Brain pericyte (primary cell): ENCODE results near the gene SERPINA4.

Experiments used
- DNase-seq: peaks from one replicate; pipeline ENCODE4 v3.0.0-alpha.2; 2012; ENCODE audit warnings: low read depth, low spot score

SERPINA4 gene, protein sequence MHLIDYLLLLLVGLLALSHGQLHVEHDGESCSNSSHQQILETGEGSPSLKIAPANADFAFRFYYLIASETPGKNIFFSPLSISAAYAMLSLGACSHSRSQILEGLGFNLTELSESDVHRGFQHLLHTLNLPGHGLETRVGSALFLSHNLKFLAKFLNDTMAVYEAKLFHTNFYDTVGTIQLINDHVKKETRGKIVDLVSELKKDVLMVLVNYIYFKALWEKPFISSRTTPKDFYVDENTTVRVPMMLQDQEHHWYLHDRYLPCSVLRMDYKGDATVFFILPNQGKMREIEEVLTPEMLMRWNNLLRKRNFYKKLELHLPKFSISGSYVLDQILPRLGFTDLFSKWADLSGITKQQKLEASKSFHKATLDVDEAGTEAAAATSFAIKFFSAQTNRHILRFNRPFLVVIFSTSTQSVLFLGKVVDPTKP

DNA sequence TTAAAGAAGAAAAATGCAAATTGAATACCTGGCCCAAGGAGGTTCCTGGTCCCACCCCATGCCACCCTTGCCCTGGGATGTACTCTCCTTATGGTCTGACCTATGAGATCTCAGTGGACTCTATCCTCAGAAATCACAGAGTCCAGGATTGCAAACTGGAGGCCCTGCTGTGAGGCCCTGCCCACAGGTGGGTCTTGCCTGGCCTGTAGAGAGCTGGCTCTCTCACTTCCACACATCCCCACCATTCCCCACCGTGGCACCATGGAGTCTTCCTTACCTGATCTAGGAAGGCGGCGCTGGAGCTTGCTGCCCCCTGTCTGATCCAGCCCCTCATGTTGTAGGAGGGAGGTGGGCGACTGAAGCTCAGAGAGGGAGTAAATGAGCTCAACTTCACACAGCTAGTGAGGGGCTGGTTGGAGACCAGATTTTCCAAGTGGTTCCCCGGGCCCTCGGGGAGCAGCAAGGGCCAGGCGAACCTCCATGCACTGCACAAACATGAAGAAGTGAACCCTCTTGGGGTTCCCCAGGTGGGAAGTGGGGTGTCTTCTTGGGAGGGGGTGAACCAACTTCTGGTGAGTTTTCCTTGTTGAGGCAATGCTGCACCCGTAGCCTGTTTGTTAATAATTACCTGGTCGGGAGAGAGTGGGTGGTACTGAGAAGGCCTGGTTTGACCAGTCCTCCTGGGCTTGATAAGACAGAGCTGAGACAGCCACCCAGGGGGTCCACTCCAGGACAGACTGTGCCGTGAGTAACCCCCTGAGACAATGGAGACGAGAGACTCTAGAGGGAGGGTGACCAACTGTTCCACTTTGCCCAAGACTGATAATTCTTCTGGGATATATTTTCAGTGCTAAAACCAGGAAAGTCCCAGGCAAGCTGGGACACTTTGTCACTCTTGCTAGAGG is at the start of gene SERPINA4:
TSS of gene SERPINA4 (plus strand) at position 692 of the 905 bp plus-strand sequence. CDS start 2,041 bp downstream, outside the sequence.
- no peak for DNase-seq

DNA sequence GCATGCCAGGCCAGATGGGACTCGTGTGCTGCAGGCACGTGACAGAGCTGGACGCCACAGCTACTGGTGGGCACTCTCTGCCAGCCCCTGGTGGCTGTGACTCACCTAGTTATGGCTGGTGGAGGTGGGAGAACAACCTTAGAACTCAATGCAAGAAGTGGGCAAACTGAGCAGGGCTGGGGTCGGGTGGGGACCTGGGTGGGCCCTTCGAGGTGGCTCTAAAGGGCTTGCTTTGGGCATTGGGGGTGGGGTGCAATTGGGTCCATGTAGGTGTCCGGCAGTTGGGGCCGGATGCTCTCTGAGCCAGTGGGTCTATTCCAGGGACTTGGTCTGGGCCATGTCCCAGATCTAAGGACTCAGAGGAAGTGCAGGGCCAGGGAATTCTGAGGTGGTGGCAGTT is 46.9 kb upstream of the SERPINA4 start:
- DNase-seq: no peak

DNA sequence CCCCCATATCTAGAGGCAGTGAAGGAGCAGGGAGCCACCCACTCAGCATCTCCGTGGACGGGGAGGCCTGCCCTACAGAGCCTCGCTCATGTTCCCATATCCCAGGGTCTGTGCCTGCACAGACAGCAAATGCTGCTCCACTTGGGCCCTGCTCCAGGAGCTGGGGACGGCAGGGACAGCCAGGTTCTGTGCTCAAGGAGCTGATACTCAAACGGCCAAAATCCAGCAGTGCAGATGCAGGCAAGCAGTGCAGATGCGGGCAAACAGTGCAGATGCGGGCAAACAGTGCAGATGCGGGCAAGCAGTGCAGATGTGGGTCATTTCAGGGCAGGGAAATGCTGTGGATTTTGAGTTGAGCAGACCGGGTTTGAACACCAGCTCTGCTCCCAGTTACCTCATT is 45.8 kb upstream of the SERPINA4 start:
- no peak for DNase-seq

DNA sequence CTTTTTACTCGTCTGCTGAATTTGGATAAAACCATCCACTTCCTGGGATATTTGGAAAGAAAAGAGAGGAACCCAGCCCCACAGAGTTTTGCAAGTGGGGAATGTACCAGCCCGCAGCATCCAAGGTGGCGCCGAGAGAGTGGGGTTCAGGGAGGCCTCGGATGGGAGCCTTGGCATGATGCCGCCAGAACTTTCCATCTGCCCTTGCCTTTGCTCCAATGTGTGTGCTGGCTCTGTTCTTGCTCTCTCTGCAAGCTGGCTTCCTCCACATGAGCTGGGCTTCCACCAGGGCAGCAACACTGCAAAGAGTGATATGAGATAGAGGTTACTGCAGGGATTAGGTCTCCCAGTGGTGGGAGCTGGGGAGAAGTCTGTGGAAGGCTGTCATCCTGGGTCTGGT is 45.4 kb upstream of the SERPINA4 start:
- DNase-seq: no peak

DNA sequence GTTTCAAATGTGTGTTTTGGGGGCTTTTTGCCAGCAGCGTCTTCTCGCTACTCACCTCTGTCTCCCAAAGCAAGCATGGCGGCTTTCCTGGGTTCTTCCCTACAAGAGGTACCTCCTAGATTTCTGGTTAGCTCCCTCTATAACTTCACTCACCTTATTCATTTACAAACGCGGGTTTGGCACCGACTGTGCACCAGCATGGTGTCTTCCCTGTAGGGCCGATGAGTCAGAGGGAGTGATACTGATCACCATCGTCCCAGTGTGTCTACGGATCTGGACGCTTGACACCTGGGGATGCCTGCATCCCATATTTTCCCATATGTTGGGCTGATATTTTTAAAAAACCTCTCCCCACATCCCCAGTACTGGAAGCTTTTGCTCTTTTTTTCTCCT is 44.0 kb upstream of the SERPINA4 start:
- no peak for DNase-seq

DNA sequence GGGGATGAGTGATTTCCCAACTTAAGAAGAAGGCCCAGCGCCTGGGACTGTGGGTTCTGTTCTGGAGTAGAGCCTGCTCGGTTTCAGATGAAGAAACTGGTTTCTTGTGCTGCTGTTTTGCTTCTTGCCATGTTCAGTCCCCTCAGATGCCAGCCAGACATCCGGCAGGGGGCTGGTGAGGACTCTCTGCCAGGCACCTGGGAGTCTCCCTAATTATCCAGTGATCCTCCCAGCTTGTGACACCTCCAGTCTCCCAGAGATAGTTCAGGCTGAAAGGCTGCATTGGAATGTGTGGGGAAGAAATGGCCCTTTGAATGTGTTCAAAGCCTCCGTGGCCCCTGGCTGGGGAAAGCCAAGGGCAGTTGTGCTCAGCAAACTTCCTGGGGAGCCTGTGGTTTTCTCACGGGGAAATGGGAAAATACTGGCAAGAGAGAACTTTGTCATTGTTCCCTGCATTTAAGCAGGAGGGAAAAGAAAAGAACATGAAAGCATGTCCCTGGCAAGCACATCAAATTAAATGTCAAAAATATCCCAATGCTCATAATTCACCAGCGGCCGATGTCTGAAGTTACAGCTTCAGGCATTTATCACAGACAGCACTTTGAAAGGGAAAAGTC is 43.5 kb upstream of the SERPINA4 start:
- DNase-seq: no peak

DNA sequence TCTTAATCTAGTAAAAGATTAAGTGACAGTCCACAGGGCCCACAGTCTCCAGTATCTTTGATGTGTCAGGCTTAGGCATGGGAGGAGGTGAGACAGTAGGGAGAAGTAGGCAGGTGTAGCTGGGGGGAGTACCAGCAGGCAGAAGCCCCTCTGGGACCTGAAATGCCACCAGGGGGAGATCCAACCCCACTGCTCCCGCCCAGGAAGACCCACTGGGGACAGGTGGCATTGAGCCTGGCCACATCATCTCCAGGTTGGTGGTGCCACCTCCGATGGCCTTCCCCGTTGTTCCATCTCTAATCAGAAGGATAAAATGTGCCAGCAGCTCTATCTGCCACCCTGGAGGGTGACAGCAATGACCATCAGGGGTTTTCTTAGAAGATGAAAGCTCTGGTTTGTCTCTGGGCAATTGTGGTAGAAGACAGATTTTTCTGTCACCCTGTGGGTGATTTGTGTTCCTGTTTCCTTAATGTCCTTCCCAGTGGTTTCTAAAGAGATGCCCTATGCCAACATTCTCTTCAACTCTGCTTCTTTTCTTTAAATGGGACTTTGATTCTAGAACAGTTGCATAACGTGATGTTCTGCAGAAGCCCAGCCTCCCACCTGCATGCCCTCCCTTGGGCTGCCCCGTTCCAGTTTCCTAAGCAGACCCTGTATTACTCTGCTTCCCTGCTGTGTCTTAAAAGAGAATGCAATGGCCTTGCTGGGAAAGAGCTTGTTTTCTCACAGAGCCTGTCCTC is 39.7 kb upstream of the SERPINA4 start:
- no peak for DNase-seq

DNA sequence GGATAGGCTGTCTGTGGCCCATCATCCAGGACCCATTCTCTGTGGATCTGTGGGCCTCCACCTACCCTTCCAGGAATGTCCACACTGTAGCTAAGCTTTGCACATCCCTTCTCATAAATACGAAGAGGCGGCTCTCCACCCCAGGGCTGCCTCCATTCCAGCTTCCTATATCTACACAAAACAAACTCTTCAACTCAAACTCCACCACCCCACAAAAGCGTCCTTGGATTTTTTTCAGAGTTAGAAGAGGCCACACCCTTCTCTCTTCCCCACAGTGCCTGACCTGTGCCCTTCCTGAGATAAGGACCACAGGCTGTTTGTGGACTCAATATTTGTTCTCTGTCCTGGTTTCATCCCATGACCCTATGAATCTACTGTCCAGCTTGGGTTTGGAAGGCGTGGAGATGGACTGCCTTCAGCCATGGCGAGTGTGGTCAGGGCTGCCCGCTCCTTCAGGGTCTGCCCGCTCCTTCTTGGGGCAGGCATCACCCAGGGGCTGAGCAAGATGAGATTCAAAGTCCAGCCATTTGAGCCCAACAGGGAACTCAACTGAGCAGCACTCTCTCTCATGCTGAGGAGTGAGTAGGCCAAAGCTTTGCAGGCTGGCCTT is 39.0 kb upstream of the SERPINA4 start:
- DNase-seq: no peak

DNA sequence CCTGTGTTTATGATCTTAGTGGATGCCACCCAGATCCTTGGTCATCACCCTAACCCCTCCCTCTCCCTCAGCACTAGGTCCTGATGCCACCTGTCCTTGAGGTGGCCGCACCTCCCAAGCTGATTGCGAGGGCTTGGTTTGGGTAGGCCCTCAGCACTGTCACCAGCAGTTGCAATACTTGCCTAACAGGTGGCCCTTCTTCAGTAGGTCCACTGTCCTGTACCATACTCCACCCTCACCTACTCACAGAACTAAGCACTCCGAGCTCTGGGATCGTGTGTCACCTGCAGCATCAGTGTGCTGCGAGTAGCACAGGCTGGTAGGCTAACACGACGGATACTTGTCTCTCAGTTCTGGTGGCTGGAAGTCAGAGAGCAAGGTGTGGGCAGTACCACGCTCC is 38.0 kb upstream of the SERPINA4 start:
- DNase-seq: no peak

DNA sequence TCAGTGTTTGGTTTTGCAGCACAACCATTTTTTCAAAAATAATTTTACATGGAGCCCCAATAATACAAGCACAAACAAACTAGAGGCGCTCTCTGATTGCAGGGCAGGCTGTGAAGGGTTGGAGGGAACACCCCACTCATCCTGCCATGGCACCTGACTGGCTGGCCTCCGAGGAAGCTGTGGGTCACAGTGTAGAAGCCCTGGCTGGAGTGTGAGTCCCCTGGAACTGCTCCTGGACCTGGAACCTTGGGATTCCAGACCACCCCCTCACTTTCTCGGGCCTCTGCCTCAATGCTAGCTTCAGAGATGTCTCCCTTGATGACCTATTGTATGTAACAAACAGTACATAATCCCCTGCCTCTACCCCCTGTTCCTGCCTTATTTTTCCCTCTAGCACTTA is 37.1 kb upstream of the SERPINA4 start:
- DNase-seq: no peak

DNA sequence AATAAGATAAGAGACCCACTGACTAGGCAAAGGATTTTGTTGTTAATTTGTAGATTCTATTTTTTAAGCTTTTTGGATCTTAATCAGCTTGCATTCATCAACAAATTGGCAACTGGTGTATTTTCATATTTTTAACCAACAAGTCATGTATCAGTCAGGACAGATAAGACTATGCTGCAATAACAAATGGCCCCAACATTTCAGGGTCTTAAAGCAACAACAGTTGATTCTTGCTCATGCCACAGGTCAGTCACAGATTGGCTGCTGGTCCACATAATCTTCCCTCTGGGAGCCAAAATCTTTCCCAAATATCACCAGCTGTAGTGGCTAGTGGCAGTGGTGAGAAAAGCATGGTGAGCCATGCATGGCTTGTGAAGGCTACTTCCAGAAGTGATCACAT is 30.1 kb upstream of the SERPINA4 start:
- no peak for DNase-seq

DNA sequence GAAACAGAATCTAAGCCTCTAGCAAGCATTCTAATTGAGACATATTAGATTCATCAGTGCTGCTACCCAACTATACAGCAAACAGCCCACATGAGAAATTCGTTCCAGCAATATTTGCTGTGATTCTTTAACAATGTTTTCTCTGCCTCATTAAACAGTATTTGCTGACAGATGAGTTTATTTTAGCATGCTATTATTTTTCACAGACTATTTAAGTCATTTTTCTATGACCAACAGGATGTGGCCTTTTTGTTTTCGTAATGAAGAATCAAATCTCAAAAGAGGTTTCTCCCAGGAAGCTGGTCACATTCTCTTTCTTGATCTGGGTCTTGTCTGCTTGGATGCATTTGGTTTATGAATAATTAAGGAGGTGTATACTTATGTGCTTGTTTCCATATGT is 28.8 kb upstream of the SERPINA4 start:
- DNase-seq: no peak

DNA sequence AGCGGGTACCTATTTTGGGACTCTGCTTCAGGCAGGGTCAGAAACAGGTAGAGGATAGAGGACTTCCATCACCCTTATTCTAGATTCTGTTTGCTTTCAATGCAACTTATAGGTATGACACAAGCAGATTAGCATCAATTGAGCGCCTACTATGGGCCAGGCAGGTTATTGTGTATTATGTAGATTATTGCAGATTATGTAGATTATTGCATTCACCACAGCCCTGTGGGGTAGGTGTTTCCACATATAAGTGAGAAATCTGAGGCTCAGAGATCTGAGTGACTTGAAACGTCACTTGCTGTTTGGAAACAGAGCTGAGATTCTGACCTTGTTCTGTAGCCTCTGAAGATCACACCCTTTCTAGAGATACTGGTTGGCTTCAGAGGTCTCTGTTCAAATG is 25.7 kb upstream of the SERPINA4 start:
- DNase-seq: no peak

DNA sequence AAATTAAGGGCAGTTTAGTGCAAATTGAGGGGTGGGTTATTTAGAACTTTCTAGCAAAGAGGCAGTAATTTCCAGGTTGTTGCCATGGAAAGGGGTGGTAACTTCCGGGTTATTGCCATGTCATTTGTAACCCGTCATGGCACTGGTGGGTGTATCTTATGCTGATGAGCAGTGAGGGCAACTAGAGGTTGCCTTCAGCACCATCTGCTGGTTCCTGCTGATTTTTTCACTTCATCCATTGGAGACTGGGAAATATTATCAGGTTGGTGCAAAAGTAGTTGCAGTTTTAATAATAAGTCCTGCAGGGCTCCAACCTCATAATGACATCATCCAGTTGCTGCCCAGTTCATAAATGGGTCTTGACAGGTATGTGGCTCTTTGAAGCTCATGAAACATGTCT is 24.4 kb upstream of the SERPINA4 start:
- DNase-seq: no peak

DNA sequence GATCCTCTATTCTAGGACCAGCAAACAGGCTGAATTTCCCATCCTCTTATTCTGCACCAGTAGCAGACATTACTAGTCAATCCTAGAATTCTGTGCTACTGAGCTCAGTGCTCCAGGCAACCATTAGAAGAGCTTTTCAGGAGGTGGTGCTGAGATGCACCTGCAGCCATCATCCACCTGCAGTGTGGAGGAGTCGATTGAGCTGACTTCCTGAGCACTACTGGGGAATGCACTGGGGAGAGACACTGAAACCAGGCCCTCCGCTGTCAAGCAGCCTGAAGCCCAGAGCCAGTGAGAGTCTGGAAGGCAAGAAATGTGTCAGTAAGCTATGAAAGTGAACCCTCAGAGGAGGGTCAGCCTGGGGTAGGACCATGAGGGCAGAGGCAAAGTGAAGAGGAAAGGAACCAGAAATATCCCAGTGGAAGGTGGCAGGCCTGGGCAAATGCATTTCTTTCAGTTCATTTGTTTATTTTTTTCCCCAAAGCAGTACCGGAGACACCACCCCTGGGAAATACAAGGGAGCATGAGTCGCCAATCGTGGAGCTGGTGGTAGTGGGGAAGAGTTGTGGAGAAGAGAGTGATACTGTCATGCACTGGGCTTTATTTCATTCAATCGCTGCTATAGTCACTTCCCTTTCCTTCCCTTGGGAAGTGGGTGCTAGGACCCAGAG is 23.0 kb upstream of the SERPINA4 start:
- DNase-seq: no peak

DNA sequence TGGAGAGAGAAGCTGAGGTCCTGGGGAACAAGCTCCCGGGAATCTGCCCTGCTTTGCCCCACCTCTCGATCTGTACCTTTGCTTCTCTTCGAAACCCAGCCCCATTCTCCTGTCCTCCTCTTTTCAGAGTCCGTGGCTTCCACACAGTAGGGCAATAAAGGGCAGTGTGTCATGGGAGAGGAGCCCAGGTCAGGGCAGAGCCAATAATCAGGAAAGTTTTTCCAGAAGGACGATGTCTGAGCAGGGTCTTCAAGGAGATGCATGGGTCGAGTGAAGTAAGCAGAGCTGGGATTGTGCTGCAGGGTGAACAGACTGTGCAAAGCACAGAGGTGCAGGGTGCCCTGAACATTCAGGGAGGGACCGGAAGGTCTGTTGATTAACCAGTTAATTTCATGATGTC is 22.1 kb upstream of the SERPINA4 start:
- no peak for DNase-seq

DNA sequence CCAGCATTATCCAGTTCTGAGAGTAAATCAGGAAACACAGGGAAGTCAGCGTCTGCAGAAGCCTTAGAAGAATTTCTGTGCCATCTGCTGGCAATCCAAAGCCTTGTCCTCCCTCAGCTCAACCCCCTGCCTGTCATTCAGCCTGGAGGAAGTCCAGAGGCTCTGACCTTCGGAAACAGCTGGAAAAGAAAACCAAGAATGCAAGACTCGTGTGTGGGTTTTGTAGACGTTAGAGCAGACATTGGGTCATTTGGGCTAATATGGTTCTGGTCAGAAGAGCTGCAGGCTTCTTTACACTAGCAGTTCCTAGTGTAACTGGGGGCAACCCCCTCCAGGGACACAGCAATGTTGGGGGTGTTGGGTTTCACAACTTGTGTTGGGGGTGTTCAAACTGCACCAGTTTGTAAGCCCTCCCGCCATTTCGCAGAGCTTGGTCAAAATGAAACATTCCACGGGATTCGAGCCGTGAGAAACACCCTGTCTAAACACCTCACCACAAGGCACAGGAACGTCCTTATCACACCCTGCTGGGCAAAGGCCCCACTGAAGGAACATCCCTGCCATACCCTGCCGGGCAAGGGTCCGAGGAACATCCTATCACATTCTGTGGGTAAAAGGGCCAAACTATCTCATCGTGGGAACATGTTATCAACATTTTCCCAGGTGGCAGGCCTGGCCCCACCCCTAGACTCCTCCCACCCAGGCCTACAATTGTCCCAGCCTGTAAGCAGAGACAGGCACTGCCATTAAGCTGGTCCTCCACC is 21.0 kb upstream of the SERPINA4 start:
- DNase-seq: peak; percentile 71

DNA sequence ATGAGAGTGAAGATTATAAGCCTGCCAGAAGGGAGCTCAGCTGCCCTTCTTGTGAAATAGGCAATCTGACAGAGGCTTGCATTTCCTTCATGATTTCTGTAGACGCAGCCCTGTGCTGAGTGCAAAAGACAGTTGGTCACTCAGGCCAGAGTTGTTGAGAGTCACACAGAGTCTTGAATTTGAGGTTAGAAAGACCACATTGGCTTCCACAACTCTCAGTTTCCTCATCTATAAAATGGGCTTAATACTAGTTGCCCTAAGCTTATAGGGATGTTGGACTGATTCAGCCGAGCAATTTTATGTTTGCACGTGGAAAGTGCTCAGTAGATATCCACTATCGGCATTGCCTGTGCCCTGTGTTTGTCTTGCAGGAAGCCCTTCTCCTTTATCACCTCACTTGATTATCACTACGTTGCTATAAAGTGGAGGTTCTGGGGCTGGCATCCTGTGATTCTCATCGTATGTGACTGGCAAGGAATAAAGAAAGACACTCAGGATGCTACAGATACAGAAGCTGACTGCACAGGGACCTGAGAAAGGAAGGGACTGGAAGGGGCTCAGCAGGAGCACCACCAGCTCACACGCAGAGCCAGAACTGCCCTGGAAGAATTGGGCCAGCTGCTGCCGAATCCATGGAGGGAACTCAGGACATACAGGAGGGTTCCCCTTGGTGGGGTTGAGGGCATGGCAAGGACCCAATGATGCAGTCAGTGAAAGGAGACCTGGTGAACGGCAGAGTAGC is 19.8 kb upstream of the SERPINA4 start:
- no peak for DNase-seq
